ENCODE data around the gene INO80. TPM values are rescaled to one million over a fixed set of nuclear protein-coding genes. Genes with fewer than 3 reads are reported as not detected.

The INO80 gene
- total RNA-seq, 2 donors from 2014 or later: 14.8 to 17.5 TPM

DNA sequence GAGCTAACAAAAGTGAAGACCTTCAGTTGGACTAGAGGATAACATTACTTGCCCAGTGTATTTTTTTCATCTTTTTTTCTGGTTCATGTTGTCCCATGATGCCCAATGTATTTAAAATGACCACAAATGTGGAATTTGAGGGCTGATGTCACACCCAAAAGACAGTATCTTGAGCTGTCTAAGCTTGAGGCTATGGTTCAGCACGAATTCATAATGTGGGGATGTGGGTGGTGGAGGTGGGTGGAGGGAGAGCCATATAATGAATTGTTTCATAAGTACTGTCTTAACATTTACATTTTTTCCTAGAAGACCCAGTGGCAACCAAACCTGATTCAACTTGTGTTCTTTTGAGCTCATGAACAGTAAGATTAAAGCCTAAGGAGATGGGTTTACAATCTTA, 125.3 kb downstream of the INO80 start:
- H3K9me3 ChIP-seq (ENCODE audit: control insufficient read depth, low read length): peaks cover 6% of the 10 kb centered on the region
- H3K27ac ChIP-seq (ENCODE audit: low read depth, low read length): no peak overlapping the region
- Mint-ChIP-seq H3K9me3 (no peaks in the 10 kb centered on the region), H3K4me1 (peaks cover 10% of the 10 kb centered on the region), H3K27ac (peak overlapping the region; percentile 52), H3K27me3 (ENCODE audit: insufficient read depth) (no peaks in the 10 kb centered on the region), H3K4me3 (no peak overlapping the region), H3K36me3 (ENCODE audit: low read depth) (peaks cover 66% of the 10 kb centered on the region)
- 0% methylated on average over 1 of the region's 1 CpG; no CpG with 5 or more reads in 1 of the 2 experiments for WGBS, 2 experiments (ENCODE audit: insufficient coverage in 1 of 2, insufficient read length in 1 of 2)
- no peaks in the 10 kb centered on the region for H3K27me3 ChIP-seq (ENCODE audit: control insufficient read depth, insufficient read depth, low read length, poor library complexity, severe bottlenecking)
- DNase-seq: no peak
- TF ChIP-seq, protein P1, sequence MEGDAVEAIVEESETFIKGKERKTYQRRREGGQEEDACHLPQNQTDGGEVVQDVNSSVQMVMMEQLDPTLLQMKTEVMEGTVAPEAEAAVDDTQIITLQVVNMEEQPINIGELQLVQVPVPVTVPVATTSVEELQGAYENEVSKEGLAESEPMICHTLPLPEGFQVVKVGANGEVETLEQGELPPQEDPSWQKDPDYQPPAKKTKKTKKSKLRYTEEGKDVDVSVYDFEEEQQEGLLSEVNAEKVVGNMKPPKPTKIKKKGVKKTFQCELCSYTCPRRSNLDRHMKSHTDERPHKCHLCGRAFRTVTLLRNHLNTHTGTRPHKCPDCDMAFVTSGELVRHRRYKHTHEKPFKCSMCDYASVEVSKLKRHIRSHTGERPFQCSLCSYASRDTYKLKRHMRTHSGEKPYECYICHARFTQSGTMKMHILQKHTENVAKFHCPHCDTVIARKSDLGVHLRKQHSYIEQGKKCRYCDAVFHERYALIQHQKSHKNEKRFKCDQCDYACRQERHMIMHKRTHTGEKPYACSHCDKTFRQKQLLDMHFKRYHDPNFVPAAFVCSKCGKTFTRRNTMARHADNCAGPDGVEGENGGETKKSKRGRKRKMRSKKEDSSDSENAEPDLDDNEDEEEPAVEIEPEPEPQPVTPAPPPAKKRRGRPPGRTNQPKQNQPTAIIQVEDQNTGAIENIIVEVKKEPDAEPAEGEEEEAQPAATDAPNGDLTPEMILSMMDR (conservative IDR thresholded peaks at IDR 0.05): no peak
- peaks cover 6% of the 10 kb centered on the region for H3K4me1 ChIP-seq (ENCODE audit: control insufficient read depth, insufficient read depth, low read length)
- peaks cover 82% of the 10 kb centered on the region for H3K36me3 ChIP-seq (ENCODE audit: control insufficient read depth, insufficient read depth, low read length)
- H3K9ac ChIP-seq (ENCODE audit: extremely low read depth, low read length, poor library complexity, severe bottlenecking): no peak overlapping the region
- no peak overlapping the region for H3K4me3 ChIP-seq (ENCODE audit: low read length)

GRCh38 chr15:40990080-40990479, 126.0 kb downstream of the INO80 start:
- Histone ChIP-seq H3K27me3 (ENCODE audit: control insufficient read depth, insufficient read depth, low read length, poor library complexity, severe bottlenecking) (no peaks in the 10 kb centered on the region), H3K36me3 (ENCODE audit: control insufficient read depth, insufficient read depth, low read length) (peaks cover 82% of the 10 kb centered on the region), H3K9ac (ENCODE audit: extremely low read depth, low read length, poor library complexity, severe bottlenecking) (no peak overlapping the region), H3K9me3 (ENCODE audit: control insufficient read depth, low read length) (peaks cover 6% of the 10 kb centered on the region), H3K4me1 (ENCODE audit: control insufficient read depth, insufficient read depth, low read length) (peaks cover 6% of the 10 kb centered on the region), H3K27ac (ENCODE audit: low read depth, low read length) (no peak overlapping the region), H3K4me3 (ENCODE audit: low read length) (no peak overlapping the region)
- Mint-ChIP-seq H3K4me1 (peaks cover 10% of the 10 kb centered on the region), H3K4me3 (no peak overlapping the region), H3K9me3 (no peaks in the 10 kb centered on the region), H3K27me3 (ENCODE audit: insufficient read depth) (no peaks in the 10 kb centered on the region), H3K36me3 (ENCODE audit: low read depth) (peaks cover 66% of the 10 kb centered on the region), H3K27ac (no peak overlapping the region)
- TF ChIP-seq, protein P1 (conservative IDR thresholded peaks at IDR 0.05): no peak
- DNase-seq: no peak

- Mint-ChIP-seq H3K4me3 (no peak overlapping the region), H3K9me3 (no peaks in the 10 kb centered on the region), H3K4me1 (peaks cover 10% of the 10 kb centered on the region), H3K36me3 (ENCODE audit: low read depth) (peaks cover 77% of the 10 kb centered on the region), H3K27me3 (ENCODE audit: insufficient read depth) (no peaks in the 10 kb centered on the region), H3K27ac (no peak overlapping the region)
- no peak overlapping the region for H3K9ac ChIP-seq (ENCODE audit: extremely low read depth, low read length, poor library complexity, severe bottlenecking)
- H3K27me3 ChIP-seq (ENCODE audit: control insufficient read depth, insufficient read depth, low read length, poor library complexity, severe bottlenecking): no peaks in the 10 kb centered on the region
- peaks cover 6% of the 10 kb centered on the region for H3K9me3 ChIP-seq (ENCODE audit: control insufficient read depth, low read length)
- peaks cover 6% of the 10 kb centered on the region for H3K4me1 ChIP-seq (ENCODE audit: control insufficient read depth, insufficient read depth, low read length)
- no peak overlapping the region for H3K27ac ChIP-seq (ENCODE audit: low read depth, low read length)
- DNase-seq: no peak
- 100% methylated on average over 1 to 3 of the region's 4 CpGs for WGBS, 2 experiments (ENCODE audit: insufficient coverage in 1 of 2, insufficient read length in 1 of 2)
- TF ChIP-seq, protein P1 (conservative IDR thresholded peaks at IDR 0.05): no peak
- no peak overlapping the region for H3K4me3 ChIP-seq (ENCODE audit: low read length)
- H3K36me3 ChIP-seq (ENCODE audit: control insufficient read depth, insufficient read depth, low read length): peaks cover 85% of the 10 kb centered on the region
Observed at GRCh38 chr15:40988156-40988555, 127.9 kb downstream of the INO80 start.
